Uterus (tissue), 4 donors: ENCODE data around the gene POU3F4. TPM values are rescaled to one million over a fixed set of nuclear protein-coding genes. Genes with fewer than 3 reads are reported as not detected.

Experiments used
- DNase-seq, 2 donors: peaks; one replicate each; pipeline ENCODE4 v3.0.0-alpha.2; 2019 to 2020
- H3K27ac ChIP-seq, 2 donors: fragments of 200-600 bp; sonication (generic); 1 replicate in 1 of 2; 2 replicates in 1 of 2; pipeline ENCODE4 v1.5.1; 2016 to 2018
- H3K27me3 ChIP-seq, 2 donors: fragments of 200-600 bp; sonication (generic); one replicate each; pipeline ENCODE4 v1.5.1; 2018 to 2019; ENCODE audit warnings: control low read depth in 1 of 2
- H3K36me3 ChIP-seq, 2 donors: fragments of 200-600 bp; sonication (generic); one replicate each; pipeline ENCODE4 v1.5.1; 2019; ENCODE audit warnings: control low read depth in 1 of 2
- H3K4me1 ChIP-seq, 2 donors: fragments of 200-600 bp; sonication (generic); one replicate each; pipeline ENCODE4 v1.5.1; 2018 to 2019; ENCODE audit warnings: control low read depth in 1 of 2
- H3K4me3 ChIP-seq, 2 donors: fragments of 200-600 bp; sonication (generic); 1 replicate in 1 of 2; 2 replicates in 1 of 2; pipeline ENCODE4 v1.5.1; 2018 to 2019; ENCODE audit warnings: mild to moderate bottlenecking in 1 of 2
- H3K9me3 ChIP-seq, 2 donors: fragments of 200-600 bp; sonication (generic); one replicate each; pipeline ENCODE4 v1.5.1; 2019; ENCODE audit warnings: control low read depth in 1 of 2
- CTCF ChIP-seq, 4 experiments: fragments of 200-600 bp in 2 of 4; fragments of 450-650 bp in 2 of 4; sonication (generic) in 2 of 4; IDR thresholded peaks; one replicate each; pipeline ENCODE4 v1.5.1; 2016 to 2019; ENCODE audit warnings: antibody characterized with exemption in 4 of 4, mild to moderate bottlenecking in 2 of 4, moderate library complexity in 1 of 4
- POLR2A ChIP-seq, 2 donors: fragments of 450-650 bp; IDR thresholded peaks; one replicate each; pipeline ENCODE4 v1.6.1; 2016; ENCODE audit warnings: antibody characterized with exemption in 2 of 2, mild to moderate bottlenecking in 1 of 2, moderate library complexity in 1 of 2
- intact Hi-C: fragments of 100-400 bp; cut with DNase I; formaldehyde crosslinking; loops from one replicate; pipeline ENCODE4 v1.15.1; 2023; ENCODE audit warnings: low total_unique reads
- total RNA-seq, 4 donors: library from RNA; depleted of rRNA in 3 of 4; stranded (reverse); fragments of >200 nt in 3 of 4; gene quantifications; one replicate each; pipeline versions ENCODE4 v1.1.0 to v1.2.4, GENCODE V29; 2014 to 2023
- donor health status: DM: yes; HTN: yes; CAD: no.

POU3F4 gene
- total RNA-seq, 4 donors from 2014 or later = not detected

- H3K4me3 ChIP-seq = no peak overlapping the region
- H3K9me3 ChIP-seq = no peaks in the 10 kb centered on the region
- no peak overlapping the region for H3K27ac ChIP-seq
- intact Hi-C loops = no loop called here
- H3K36me3 ChIP-seq = no peaks in the 10 kb centered on the region
- TF ChIP-seq CTCF (IDR thresholded peaks at IDR 0.05) = no peak
- no peak for TF ChIP-seq POLR2A (IDR thresholded peaks at IDR 0.05)
- no peaks in the 10 kb centered on the region for H3K4me1 ChIP-seq
- no peak for DNase-seq
- H3K27me3 ChIP-seq = peaks cover 0 to 40% of the 10 kb centered on the region in 2 donors
These were observed 3.1 kb downstream of the POU3F4 start for GRCh38 chrX:83511208-83511607.

- no peaks in the 10 kb centered on the region for H3K36me3 ChIP-seq
- TF ChIP-seq POLR2A (IDR thresholded peaks at IDR 0.05) = no peak
- TF ChIP-seq CTCF (IDR thresholded peaks at IDR 0.05) = no peak
- no peaks in the 10 kb centered on the region for H3K4me1 ChIP-seq
- H3K4me3 ChIP-seq = no peak overlapping the region
- intact Hi-C loops = no loop called here
- H3K27ac ChIP-seq = no peak overlapping the region
- peaks cover 0 to 35% of the 10 kb centered on the region in 2 donors for H3K27me3 ChIP-seq
- DNase-seq = no peak
- no peaks in the 10 kb centered on the region for H3K9me3 ChIP-seq
These were observed 4.0 kb downstream of the POU3F4 start for GRCh38 chrX:83512111-83512510.

- Histone ChIP-seq H3K27ac (no peak overlapping the region), H3K36me3 (no peaks in the 10 kb centered on the region), H3K4me3 (no peak overlapping the region), H3K4me1 (no peaks in the 10 kb centered on the region), H3K27me3 (peaks cover 0 to 12% of the 10 kb centered on the region in 2 donors), H3K9me3 (no peaks in the 10 kb centered on the region)
- intact Hi-C loops = no loop called here
- TF ChIP-seq CTCF (IDR thresholded peaks at IDR 0.05) = no peak
- no peak for TF ChIP-seq POLR2A (IDR thresholded peaks at IDR 0.05)
- no peak for DNase-seq
These were observed 8.5 kb downstream of the POU3F4 start for GRCh38 chrX:83516597-83516996.

GRCh38 chrX:83521905-83522304 is 13.8 kb downstream of the POU3F4 start:
- no peak for DNase-seq
- H3K27me3 ChIP-seq = no peaks in the 10 kb centered on the region
- H3K36me3 ChIP-seq = no peaks in the 10 kb centered on the region
- TF ChIP-seq CTCF (IDR thresholded peaks at IDR 0.05) (no peak), POLR2A (IDR thresholded peaks at IDR 0.05) (no peak)
- H3K27ac ChIP-seq = no peak overlapping the region
- no peaks in the 10 kb centered on the region for H3K9me3 ChIP-seq
- intact Hi-C loops = no loop called here
- no peaks in the 10 kb centered on the region for H3K4me1 ChIP-seq
- H3K4me3 ChIP-seq = no peak overlapping the region

- H3K27me3 ChIP-seq = no peaks in the 10 kb centered on the region
- no peak for DNase-seq
- no peaks in the 10 kb centered on the region for H3K9me3 ChIP-seq
- intact Hi-C loops = no loop called here
- H3K4me1 ChIP-seq = no peaks in the 10 kb centered on the region
- H3K27ac ChIP-seq = no peak overlapping the region
- no peak for TF ChIP-seq CTCF (IDR thresholded peaks at IDR 0.05)
- no peak for TF ChIP-seq POLR2A (IDR thresholded peaks at IDR 0.05)
- no peaks in the 10 kb centered on the region for H3K36me3 ChIP-seq
- H3K4me3 ChIP-seq = no peak overlapping the region
These were observed 21.9 kb downstream of the POU3F4 start for GRCh38 chrX:83529950-83530349.
